ENCODE measurements around the gene HES3.

Gene HES3

GRCh38 chr1:6243993-6244392 is at the start of gene HES3:
Gene HES3, plus strand, starts transcription at chr1:6244179. Its CDS starts 187 bp downstream, at chr1:6244366.
- no peak for DNase-seq
- TF ChIP-seq GATA1 (IDR thresholded peaks at IDR 0.05; ENCODE audit: low read depth, low read length) (no peak), POLR2A (IDR thresholded peaks at IDR 0.05; ENCODE audit: low read length) (no peak)

DNA sequence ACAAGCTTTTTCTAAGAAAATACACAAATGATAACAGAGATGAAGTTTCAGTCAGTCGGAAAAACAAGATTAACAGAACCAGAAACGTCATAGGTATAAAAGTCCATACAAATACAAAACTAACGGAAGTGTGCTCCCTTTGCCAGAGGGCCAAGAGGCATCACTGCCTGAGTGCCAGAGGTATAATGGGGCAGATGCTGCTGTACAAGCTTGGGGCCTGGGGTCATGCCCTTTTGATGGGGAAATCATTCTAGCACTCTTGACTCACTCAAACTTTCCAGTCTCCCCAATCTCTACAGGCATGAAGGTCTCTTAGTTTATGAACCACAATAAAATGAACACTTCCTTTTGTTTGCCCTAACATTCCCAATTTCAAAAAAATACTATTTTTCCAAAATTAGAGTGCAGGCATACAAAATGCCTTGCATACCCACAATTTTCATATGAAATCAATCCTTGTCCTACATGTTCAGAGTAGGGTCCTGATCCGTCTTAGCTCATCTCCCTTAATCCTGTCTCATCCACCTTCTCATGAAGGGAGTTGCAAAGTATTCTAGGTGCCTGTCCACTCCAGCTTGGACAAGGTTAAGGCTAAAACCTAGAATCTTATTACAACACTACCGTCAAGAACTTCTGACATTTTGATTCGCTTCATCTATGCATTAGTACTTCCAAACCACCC is 46.1 kb upstream of the HES3 start:
- DNase-seq = no peak
- TF ChIP-seq GATA1 (IDR thresholded peaks at IDR 0.05; ENCODE audit: low read depth, low read length) (no peak), POLR2A (IDR thresholded peaks at IDR 0.05; ENCODE audit: low read length) (no peak)

DNA sequence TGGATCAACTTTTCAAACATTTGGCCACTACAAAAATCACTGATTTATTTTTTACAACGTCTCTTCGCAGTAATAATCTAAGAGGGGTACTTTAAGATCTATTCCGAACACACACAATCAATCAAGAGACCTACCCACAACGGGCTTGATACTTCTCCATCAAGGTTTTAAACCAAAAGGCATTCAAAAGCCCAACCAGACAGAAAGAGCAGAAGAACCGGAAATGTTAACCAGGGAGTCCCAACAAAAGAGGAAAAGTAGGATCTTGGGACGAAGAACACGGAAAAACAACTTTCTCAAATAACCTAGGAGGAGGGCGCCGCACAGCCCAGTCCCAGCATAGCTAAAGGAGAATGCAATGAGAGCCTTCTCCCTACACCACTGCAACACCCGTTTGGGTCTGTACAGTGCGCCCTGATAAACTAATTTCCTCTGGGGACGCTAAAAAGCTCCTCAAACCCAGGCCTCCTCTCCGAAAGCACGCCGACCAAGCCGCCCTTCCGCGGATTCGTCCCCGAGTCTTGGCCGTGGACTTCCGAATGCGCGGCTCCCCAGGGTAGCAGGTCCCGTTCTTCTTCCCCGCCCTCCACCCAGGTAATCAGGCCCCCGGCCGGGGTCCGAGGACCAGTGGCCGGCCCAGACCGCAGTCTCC is 45.2 kb upstream of the HES3 start:
- no peak for TF ChIP-seq POLR2A (IDR thresholded peaks at IDR 0.05; ENCODE audit: low read length)
- TF ChIP-seq GATA1 (IDR thresholded peaks at IDR 0.05; ENCODE audit: low read depth, low read length) = no peak
- peak; percentile 68 to 72 for DNase-seq

GRCh38 chr1:6199298-6200187 is 44.4 kb upstream of the HES3 start, which contains the start of gene RPL22:
Gene RPL22, minus strand, starts transcription at chr1:6199595. Its CDS starts 22 bp downstream, at chr1:6199573.
- TF ChIP-seq POLR2A (IDR thresholded peaks at IDR 0.05; ENCODE audit: low read length) (peak; percentile 89), GATA1 (IDR thresholded peaks at IDR 0.05; ENCODE audit: low read depth, low read length) (no peak)
- peak; percentile 98 to 99 for DNase-seq

- no peak for TF ChIP-seq POLR2A (IDR thresholded peaks at IDR 0.05; ENCODE audit: low read length)
- TF ChIP-seq GATA1 (IDR thresholded peaks at IDR 0.05; ENCODE audit: low read depth, low read length) = no peak
- DNase-seq = no peak
Measured at GRCh38 chr1:6200188-6200809, 43.7 kb upstream of the HES3 start.

DNA sequence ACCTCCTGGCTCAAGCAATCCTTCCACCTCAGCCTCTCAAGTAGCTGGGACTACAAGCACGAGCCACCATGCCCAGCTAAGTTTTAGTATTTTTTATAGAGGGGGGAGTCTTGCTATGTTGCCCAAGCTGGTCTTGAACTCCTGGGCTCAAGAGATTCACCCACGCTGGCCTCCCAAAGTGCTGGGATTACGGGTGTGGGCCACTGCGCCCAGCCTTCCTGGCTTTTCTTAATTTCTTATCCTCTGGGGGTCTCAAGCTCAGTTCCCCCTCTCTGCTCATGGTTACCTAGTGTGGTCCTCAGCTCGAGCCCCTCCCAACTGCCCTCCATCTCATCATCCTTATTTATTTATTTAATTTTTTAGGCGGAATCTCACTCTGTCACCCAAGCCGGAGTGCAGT is 41.7 kb upstream of the HES3 start:
- TF ChIP-seq POLR2A (IDR thresholded peaks at IDR 0.05; ENCODE audit: low read length) (no peak), GATA1 (IDR thresholded peaks at IDR 0.05; ENCODE audit: low read depth, low read length) (no peak)
- DNase-seq = no peak

DNA sequence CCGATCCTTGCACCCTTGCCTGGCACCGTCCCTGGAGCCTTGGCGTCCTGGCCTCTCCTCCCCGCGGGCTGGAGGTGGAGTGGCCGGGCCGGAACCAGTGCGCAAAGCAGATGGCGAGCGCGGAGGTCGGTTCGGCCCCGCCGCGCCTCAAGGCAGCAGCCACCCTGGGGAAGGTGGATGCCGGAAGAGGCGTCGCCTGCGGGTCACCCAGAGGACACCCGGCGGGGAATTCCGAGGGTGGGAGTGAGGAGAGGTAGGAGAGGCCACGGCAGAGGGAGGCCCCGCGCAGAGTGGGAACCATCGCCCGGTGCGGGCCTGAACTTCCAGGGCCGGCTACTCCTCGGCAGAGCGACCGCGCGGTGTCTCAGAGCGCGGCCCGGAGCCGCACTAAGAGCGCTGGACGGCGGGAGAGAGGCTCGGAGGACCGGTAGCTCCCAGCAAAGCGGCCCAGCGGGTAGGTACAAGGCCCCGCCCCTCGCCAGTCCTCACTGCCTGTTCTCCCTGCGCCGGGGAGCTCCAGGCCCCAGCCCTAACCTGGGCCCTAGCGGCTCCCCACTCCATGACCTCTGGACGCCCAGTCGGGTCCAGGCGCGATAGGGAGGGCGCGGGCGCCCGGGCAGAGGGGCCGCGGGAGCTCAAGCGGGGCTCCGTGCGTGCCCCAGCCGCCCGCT is 38.0 kb upstream of the HES3 start, which contains the start of gene RNF207:
TSS of gene RNF207 (plus strand) at position 271 of the 671 bp plus-strand sequence. CDS start 417 bp downstream, outside the sequence.
- peak; percentile 22 to 31 for DNase-seq
- no peak for TF ChIP-seq POLR2A (IDR thresholded peaks at IDR 0.05; ENCODE audit: low read length)
- TF ChIP-seq GATA1 (IDR thresholded peaks at IDR 0.05; ENCODE audit: low read depth, low read length) = no peak

DNA sequence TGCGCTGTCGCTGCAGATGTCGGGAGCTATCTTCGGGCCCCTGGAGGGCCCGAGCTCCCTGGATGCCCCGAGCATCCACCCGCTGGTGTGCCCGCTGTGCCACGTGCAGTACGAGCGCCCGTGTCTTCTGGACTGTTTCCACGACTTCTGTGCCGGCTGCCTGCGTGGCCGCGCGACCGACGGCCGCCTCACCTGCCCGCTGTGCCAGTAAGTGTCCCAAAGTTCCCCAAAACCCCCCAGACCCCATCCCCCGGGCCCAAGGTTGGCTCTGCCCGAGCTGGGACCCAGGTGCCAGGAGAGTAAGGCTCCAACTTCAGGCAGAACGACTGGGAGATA is 37.5 kb upstream of the HES3 start:
- no peak for DNase-seq
- TF ChIP-seq GATA1 (IDR thresholded peaks at IDR 0.05; ENCODE audit: low read depth, low read length) = no peak
- no peak for TF ChIP-seq POLR2A (IDR thresholded peaks at IDR 0.05; ENCODE audit: low read length)

GRCh38 chr1:6207075-6207885 is 36.7 kb upstream of the HES3 start:
- DNase-seq = no peak

DNA sequence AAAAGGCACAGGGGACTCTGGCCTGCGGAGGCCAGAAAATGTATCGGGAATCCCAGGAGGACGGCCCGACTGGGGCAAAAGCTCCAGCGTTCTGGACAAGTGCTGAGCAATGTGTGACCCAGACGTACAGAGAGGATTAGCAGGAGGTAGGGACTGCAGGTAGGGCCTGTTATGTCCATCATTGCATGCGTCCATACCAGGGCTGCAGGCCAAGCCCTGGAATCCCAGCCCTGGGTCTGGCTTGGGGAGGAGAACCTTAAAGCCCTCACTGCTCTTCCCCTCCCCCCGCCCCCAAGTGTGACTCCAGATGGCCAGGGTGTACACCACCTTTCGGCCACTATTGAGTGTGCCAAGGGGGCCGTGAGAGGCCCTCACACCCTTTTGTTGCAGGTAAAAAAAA is 36.1 kb upstream of the HES3 start:
- DNase-seq = no peak
- TF ChIP-seq GATA1 (IDR thresholded peaks at IDR 0.05; ENCODE audit: low read depth, low read length) (no peak), POLR2A (IDR thresholded peaks at IDR 0.05; ENCODE audit: low read length) (no peak)

More at GRCh38 chr1:6207075-6207885, 36.7 kb upstream of the HES3 start:
- TF ChIP-seq POLR2A (IDR thresholded peaks at IDR 0.05; ENCODE audit: low read length) = no peak

DNA sequence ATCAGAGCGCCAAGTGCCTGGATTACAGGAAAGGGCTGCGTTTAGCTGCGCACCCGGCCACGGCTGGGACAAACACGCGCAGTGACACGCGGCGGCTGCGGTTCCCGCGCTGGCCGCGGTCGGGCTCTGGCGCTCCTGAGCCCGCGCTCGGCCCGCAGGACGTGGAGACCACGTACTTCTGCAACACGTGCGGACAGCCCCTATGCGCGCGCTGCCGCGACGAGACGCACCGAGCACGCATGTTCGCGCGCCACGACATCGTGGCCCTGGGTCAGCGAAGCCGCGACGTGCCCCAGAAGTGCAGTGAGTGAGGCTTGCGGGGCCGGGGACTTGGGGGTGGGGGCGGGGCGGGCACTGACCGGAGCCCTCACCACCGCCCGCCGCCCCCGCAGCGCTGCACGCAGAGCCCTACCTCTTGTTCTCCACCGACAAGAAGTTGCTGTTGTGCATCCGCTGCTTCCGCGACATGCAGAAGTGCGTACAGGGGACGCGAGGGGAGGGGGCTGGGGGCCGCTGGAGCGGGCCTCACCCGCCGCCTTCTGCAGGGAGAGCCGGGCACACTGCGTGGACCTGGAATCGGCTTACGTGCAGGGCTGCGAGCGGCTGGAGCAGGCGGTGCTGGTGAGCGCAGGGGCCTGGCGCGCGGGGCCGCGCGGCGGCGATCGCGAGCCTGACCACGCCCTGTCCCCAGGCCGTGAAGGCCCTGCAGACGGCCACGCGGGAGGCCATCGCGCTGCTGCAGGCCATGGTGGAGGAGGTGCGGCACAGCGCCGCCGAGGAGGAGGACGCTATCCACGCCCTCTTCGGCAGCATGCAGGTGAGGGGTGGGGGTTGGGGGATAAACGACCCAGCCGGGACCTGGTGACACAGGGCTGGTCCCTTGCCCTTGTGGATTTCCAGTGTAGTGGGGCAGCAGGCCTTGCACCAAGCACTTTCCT is 35.0 kb upstream of the HES3 start:
- no peak for TF ChIP-seq POLR2A (IDR thresholded peaks at IDR 0.05; ENCODE audit: low read length)
- TF ChIP-seq GATA1 (IDR thresholded peaks at IDR 0.05; ENCODE audit: low read depth, low read length) = no peak
- peak; percentile 66 to 76 for DNase-seq
